Natural killer cell (primary cell): ENCODE data around the gene ADGRF1. TPM values are rescaled to one million over a fixed set of nuclear protein-coding genes. Genes with fewer than 3 reads are reported as not detected.

Experiments
- ATAC-seq, 3 donors: fragments of 150-1000 bp in 2 of 3; fragments of 200-7000 bp in 1 of 3; cut with Tn5 transposase; 1 replicate in 1 of 3; 2 replicates in 2 of 3; pipeline ENCODE4 v1.10.0; 2021; ENCODE audit warnings: mild to moderate bottlenecking in 2 of 3, moderate library complexity in 2 of 3
- DNase-seq, 2 donors: peaks; one replicate each; pipeline versions ENCODE4 v3.0.0 to v3.0.0-alpha.2; 2013 to 2021; ENCODE audit warnings: mixed read lengths in 1 of 2
- H3K27ac ChIP-seq: one replicate; pipeline ENCODE4 v1.5.1; 2013; ENCODE audit warnings: mild to moderate bottlenecking, low read length
- H3K27me3 ChIP-seq: one replicate; pipeline ENCODE4 v1.6.1; 2013; ENCODE audit warnings: low read length; ENCODE audit not compliant: control insufficient read depth, insufficient read depth
- H3K36me3 ChIP-seq: one replicate; pipeline ENCODE4 v1.6.1; 2013; ENCODE audit warnings: low read length; ENCODE audit not compliant: control insufficient read depth, insufficient read depth
- H3K4me1 ChIP-seq: one replicate; pipeline ENCODE4 v1.6.1; 2013; ENCODE audit warnings: low read length; ENCODE audit not compliant: control insufficient read depth, insufficient read depth
- H3K4me3 ChIP-seq: one replicate; pipeline ENCODE4 v1.5.1; 2013; ENCODE audit warnings: low read length
- H3K9me3 ChIP-seq: one replicate; pipeline ENCODE4 v1.6.1; 2013; ENCODE audit warnings: low read length; ENCODE audit not compliant: control insufficient read depth, insufficient read depth
- H3K27ac Mint-ChIP-seq, 2 donors: one replicate each; pipeline ENCODE4 v1.8.0; 2022; ENCODE audit warnings: mild to moderate bottlenecking in 2 of 2, mixed read lengths in 2 of 2, moderate library complexity in 1 of 2
- H3K27me3 Mint-ChIP-seq, 2 donors: one replicate each; pipeline ENCODE4 v1.8.0; 2022; ENCODE audit warnings: low read depth in 2 of 2, mixed read lengths in 2 of 2
- H3K36me3 Mint-ChIP-seq: one replicate; pipeline ENCODE4 v1.8.0; 2022; ENCODE audit warnings: mixed read lengths
- H3K4me1 Mint-ChIP-seq, 2 donors: one replicate each; pipeline ENCODE4 v1.8.0; 2022; ENCODE audit warnings: mixed read lengths in 2 of 2
- H3K4me3 Mint-ChIP-seq: one replicate; pipeline ENCODE4 v1.8.0; 2022; ENCODE audit warnings: mild to moderate bottlenecking, moderate library complexity, mixed read lengths
- H3K9me3 Mint-ChIP-seq, 2 donors: one replicate each; pipeline ENCODE4 v1.8.0; 2022; ENCODE audit warnings: mixed read lengths in 2 of 2
- WGBS: methylation state at CpG from one replicate; pipeline ENCODE4 v1.1.7; 2013; ENCODE audit warnings: missing lambda C conversion rate; ENCODE audit not compliant: insufficient coverage; 5-methylcytosine and 5-hydroxymethylcytosine counted together
- intact Hi-C: fragments of 100-400 bp; cut with micrococcal nuclease; formaldehyde crosslinking; loops from one replicate; pipeline ENCODE4 v1.14.2; 2022
- total RNA-seq, 4 donors: library from RNA; stranded (reverse); fragments of 120-200 nt in 1 of 4; gene quantifications; one replicate each; pipeline versions ENCODE4 v1.2.3 to v1.2.4, GENCODE V29; 2013 to 2022
- TF ChIP-seq, protein P1 (sequence below): fragments of 200-600 bp; IDR thresholded peaks from one replicate; pipeline ENCODE4 v1.8.0; 2022; ENCODE audit warnings: antibody characterized with exemption

The ADGRF1 gene
- total RNA-seq, 3 donors from 2014 or later (not counting 1 experiment from before 2014, with no cell fraction given), result not detected

DNA sequence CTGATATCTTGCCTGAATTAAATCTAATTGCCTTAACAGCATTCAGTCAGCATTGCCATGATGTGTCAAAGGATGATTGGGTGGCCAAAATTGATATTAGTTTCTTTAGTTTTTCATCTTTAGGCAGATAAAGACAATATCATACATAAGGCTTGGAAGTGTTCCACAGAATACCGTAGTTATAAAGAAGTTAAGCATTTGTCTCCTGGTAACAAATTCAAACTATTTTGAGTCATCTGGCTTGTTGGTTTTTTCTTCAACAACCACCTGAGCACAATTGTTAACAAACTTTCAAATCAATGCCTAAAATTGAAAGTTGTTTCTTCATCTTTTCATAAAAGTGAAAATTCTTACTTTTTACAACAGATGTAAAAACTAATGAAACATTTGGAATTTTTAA is 72.9 kb downstream of the ADGRF1 start:
- Mint-ChIP-seq H3K27me3 (peaks cover 0 to 5% of the 10 kb centered on the region in 2 donors), H3K9me3 (peaks cover 0 to 2% of the 10 kb centered on the region in 2 donors), H3K4me1 (no peaks in the 10 kb centered on the region), H3K27ac (no peak overlapping the region), H3K4me3 (no peak overlapping the region), H3K36me3 (no peaks in the 10 kb centered on the region)
- DNase-seq (no peak), ATAC-seq (no peak)
- H3K9me3 ChIP-seq, result no peaks in the 10 kb centered on the region
- no peaks in the 10 kb centered on the region for H3K27me3 ChIP-seq
- H3K36me3 ChIP-seq, result no peaks in the 10 kb centered on the region
- no peak overlapping the region for H3K27ac ChIP-seq
- H3K4me1 ChIP-seq, result no peaks in the 10 kb centered on the region
- 100% methylated on average over 1 of the region's 1 CpG for WGBS
- H3K4me3 ChIP-seq, result no peak overlapping the region
- TF ChIP-seq, protein P1, sequence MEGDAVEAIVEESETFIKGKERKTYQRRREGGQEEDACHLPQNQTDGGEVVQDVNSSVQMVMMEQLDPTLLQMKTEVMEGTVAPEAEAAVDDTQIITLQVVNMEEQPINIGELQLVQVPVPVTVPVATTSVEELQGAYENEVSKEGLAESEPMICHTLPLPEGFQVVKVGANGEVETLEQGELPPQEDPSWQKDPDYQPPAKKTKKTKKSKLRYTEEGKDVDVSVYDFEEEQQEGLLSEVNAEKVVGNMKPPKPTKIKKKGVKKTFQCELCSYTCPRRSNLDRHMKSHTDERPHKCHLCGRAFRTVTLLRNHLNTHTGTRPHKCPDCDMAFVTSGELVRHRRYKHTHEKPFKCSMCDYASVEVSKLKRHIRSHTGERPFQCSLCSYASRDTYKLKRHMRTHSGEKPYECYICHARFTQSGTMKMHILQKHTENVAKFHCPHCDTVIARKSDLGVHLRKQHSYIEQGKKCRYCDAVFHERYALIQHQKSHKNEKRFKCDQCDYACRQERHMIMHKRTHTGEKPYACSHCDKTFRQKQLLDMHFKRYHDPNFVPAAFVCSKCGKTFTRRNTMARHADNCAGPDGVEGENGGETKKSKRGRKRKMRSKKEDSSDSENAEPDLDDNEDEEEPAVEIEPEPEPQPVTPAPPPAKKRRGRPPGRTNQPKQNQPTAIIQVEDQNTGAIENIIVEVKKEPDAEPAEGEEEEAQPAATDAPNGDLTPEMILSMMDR, result no peak
- intact Hi-C loops, result no loop called here

DNA sequence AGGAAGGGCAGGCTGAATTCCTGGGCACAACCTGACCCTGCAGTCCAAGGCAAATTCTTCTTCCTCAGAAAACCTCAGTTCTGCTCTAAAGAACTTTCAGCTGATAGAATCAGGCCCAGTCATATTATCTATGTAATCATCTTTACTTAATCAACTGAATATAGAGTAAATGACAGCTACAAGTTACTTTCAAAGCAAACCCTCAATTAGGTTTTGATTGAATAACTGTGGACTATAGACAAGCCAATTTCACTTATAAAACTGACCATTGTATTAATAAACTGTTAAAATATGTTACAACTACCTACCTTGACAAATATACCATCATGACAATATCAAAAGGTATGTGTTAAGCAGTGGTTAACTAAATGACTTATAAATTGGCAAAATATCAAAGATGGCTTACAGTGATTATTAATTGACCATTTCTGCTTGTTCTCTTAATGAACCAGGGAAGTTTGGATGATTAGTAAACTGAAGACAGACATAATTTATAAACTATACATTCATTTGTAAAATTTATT is 74.2 kb downstream of the ADGRF1 start:
- Histone ChIP-seq H3K27me3 (no peaks in the 10 kb centered on the region), H3K27ac (no peak overlapping the region), H3K36me3 (no peaks in the 10 kb centered on the region), H3K9me3 (no peaks in the 10 kb centered on the region), H3K4me1 (no peaks in the 10 kb centered on the region), H3K4me3 (no peak overlapping the region)
- ATAC-seq (no peak), DNase-seq (no peak)
- TF ChIP-seq, protein P1, result no peak
- Mint-ChIP-seq H3K9me3 (peaks cover 0 to 2% of the 10 kb centered on the region in 2 donors), H3K36me3 (no peaks in the 10 kb centered on the region), H3K4me3 (no peak overlapping the region), H3K27ac (no peak overlapping the region), H3K4me1 (no peaks in the 10 kb centered on the region), H3K27me3 (peaks cover 0 to 5% of the 10 kb centered on the region in 2 donors)
- intact Hi-C loops, result no loop called here

DNA sequence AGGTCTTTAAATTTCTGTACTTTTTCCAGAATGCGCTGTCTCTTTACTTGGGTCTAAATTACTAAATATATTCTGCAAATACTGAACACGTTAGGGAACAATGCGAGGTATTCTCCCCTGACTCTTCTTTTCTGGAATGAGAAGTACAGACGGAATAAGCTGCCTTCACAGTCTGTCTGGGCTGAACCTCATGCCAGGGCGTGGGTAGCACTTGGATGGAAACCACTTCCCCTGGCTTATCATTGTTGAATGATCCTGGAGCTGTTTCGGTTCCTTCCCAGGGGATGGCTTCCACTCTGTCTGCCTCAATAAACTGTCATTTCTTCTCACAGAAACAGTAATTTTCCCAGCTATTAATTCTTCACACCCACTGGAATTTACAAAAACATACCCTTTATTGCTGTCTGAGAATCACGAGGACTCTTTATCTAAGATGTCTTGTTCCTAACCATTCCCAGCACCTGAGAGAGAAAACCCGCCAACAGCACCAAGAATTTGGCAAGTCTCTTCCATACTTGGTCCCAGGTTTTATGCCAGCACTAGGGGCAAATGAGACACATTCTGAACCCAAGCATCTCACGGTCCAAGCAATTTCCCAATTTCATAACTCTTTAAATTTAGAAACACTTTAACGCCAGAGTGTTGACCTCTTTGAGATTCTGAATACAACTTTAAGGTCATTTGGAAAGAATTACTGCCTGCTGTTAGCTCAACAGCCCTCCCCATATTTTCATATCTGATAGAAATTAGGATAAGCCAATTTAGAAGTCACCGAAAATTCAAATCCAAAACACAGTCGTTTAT is 77.2 kb downstream of the ADGRF1 start:
- Mint-ChIP-seq H3K4me3 (no peak overlapping the region), H3K27me3 (no peaks in the 10 kb centered on the region), H3K36me3 (no peaks in the 10 kb centered on the region), H3K9me3 (no peaks in the 10 kb centered on the region), H3K27ac (no peak overlapping the region), H3K4me1 (no peaks in the 10 kb centered on the region)
- WGBS, result 74% methylated on average over 10 of the region's 12 CpGs
- ATAC-seq (no peak), DNase-seq (no peak)
- Histone ChIP-seq H3K4me3 (no peak overlapping the region), H3K27me3 (no peaks in the 10 kb centered on the region), H3K27ac (no peak overlapping the region), H3K36me3 (no peaks in the 10 kb centered on the region), H3K4me1 (no peaks in the 10 kb centered on the region), H3K9me3 (no peaks in the 10 kb centered on the region)
- intact Hi-C loops, result no loop called here
- TF ChIP-seq, protein P1, result no peak
